Nephron (organoid): ENCODE measurements around the gene MAS1L.

ENCODE experiments used
- H3K27ac Mint-ChIP-seq, 3 experiments: 2 replicates each; pipeline ENCODE4 v1.8.0; 2020; ENCODE audit warnings: mixed read lengths in 3 of 3, mild to moderate bottlenecking in 2 of 3, moderate library complexity in 1 of 3
- H3K27me3 Mint-ChIP-seq: 2 replicates; pipeline ENCODE4 v1.8.0; 2021; ENCODE audit warnings: low read depth, mild to moderate bottlenecking, moderate library complexity, mixed read lengths
- H3K36me3 Mint-ChIP-seq: 2 replicates; pipeline ENCODE4 v1.8.0; 2020; ENCODE audit warnings: low read depth, mixed read lengths
- H3K4me1 Mint-ChIP-seq: 2 replicates; pipeline ENCODE4 v1.8.0; 2020; ENCODE audit warnings: mixed read lengths
- H3K4me3 Mint-ChIP-seq, 3 experiments: 2 replicates each; pipeline ENCODE4 v1.8.0; 2020; ENCODE audit warnings: mild to moderate bottlenecking in 3 of 3, mixed read lengths in 3 of 3, moderate library complexity in 2 of 3
- H3K9me3 Mint-ChIP-seq: 2 replicates; pipeline ENCODE4 v1.8.0; 2020; ENCODE audit warnings: mixed read lengths
- CTCF ChIP-seq, 3 experiments: fragments of 200-600 bp; sonication (generic); IDR thresholded peaks; one replicate each; pipeline ENCODE4 v1.5.0; 2021; ENCODE audit warnings: antibody characterized with exemption in 3 of 3; ENCODE audit not compliant: unreplicated experiment in 3 of 3

Gene MAS1L

GRCh38 chr6:29524444-29525310, 36.9 kb upstream of the MAS1L start:
- no peak for TF ChIP-seq CTCF (IDR thresholded peaks at IDR 0.05; ENCODE audit: unreplicated experiment in 3 of 3)
- H3K36me3 Mint-ChIP-seq = no peaks in the 10 kb centered on the region
- no peak overlapping the region for H3K4me3 Mint-ChIP-seq
- peak overlapping the region in 1 of 3 experiments; percentile 43 for H3K27ac Mint-ChIP-seq
- H3K9me3 Mint-ChIP-seq = peaks cover 3% of the 10 kb centered on the region
- H3K27me3 Mint-ChIP-seq = peaks cover 10% of the 10 kb centered on the region
- no peaks in the 10 kb centered on the region for H3K4me1 Mint-ChIP-seq

GRCh38 chr6:29524044-29524443, 36.3 kb upstream of the MAS1L start:
- Mint-ChIP-seq H3K4me1 (no peaks in the 10 kb centered on the region), H3K27me3 (peaks cover 11% of the 10 kb centered on the region), H3K9me3 (peaks cover 3% of the 10 kb centered on the region), H3K36me3 (no peaks in the 10 kb centered on the region), H3K4me3 (no peak overlapping the region), H3K27ac (peak overlapping the region in 1 of 3 experiments; percentile 43)
- TF ChIP-seq CTCF (IDR thresholded peaks at IDR 0.05; ENCODE audit: unreplicated experiment in 3 of 3) = no peak

- Mint-ChIP-seq H3K4me1 (no peaks in the 10 kb centered on the region), H3K9me3 (peaks cover 3% of the 10 kb centered on the region), H3K27ac (no peak overlapping the region), H3K27me3 (peaks cover 11% of the 10 kb centered on the region), H3K36me3 (no peaks in the 10 kb centered on the region), H3K4me3 (no peak overlapping the region)
- TF ChIP-seq CTCF (IDR thresholded peaks at IDR 0.05; ENCODE audit: unreplicated experiment in 3 of 3) = no peak
Observed at GRCh38 chr6:29522227-29522626, 34.5 kb upstream of the MAS1L start.

- Mint-ChIP-seq H3K27me3 (peaks cover 9% of the 10 kb centered on the region), H3K36me3 (no peaks in the 10 kb centered on the region), H3K4me1 (no peaks in the 10 kb centered on the region), H3K9me3 (peaks cover 6% of the 10 kb centered on the region), H3K27ac (no peak overlapping the region), H3K4me3 (no peak overlapping the region)
- TF ChIP-seq CTCF (IDR thresholded peaks at IDR 0.05; ENCODE audit: unreplicated experiment in 3 of 3) = no peak
Observed at GRCh38 chr6:29521006-29521680, 33.4 kb upstream of the MAS1L start.

GRCh38 chr6:29520232-29520631, 32.5 kb upstream of the MAS1L start:
- H3K9me3 Mint-ChIP-seq = peaks cover 9% of the 10 kb centered on the region
- peaks cover 5% of the 10 kb centered on the region for H3K27me3 Mint-ChIP-seq
- H3K4me3 Mint-ChIP-seq = no peak overlapping the region
- no peak for TF ChIP-seq CTCF (IDR thresholded peaks at IDR 0.05; ENCODE audit: unreplicated experiment in 3 of 3)
- H3K27ac Mint-ChIP-seq = no peak overlapping the region
- H3K4me1 Mint-ChIP-seq = no peaks in the 10 kb centered on the region
- no peaks in the 10 kb centered on the region for H3K36me3 Mint-ChIP-seq
